CD4-positive, alpha-beta T cell treated with Interleukin-10 for 1 hour (primary cell): ENCODE results near the gene GTF2H2C.
"Not testable (repeated sequence)": the region's sequence is repeated elsewhere in the genome, so short reads cannot be mapped to it uniquely, and the experiment has no call there.

Source experiments
- DNase-seq: peaks from one replicate; pipeline ENCODE4 v3.0.0-alpha.2; 2020

The GTF2H2C gene

GRCh38 chr5:69559908-69560330, at the start of gene GTF2H2C:
Gene GTF2H2C (plus strand): TSS chr5:69560191. CDS start chr5:69565133, 4,942 bp downstream.
- peak; percentile 83 for DNase-seq

GRCh38 chr5:69510694-69511093, 49.3 kb upstream of the GTF2H2C start:
- no peak for DNase-seq

GRCh38 chr5:69512740-69513260, 47.2 kb upstream of the GTF2H2C start:
- DNase-seq: no peak

GRCh38 chr5:69515570-69515969, 44.4 kb upstream of the GTF2H2C start:
- DNase-seq: not testable (repeated sequence)

DNA sequence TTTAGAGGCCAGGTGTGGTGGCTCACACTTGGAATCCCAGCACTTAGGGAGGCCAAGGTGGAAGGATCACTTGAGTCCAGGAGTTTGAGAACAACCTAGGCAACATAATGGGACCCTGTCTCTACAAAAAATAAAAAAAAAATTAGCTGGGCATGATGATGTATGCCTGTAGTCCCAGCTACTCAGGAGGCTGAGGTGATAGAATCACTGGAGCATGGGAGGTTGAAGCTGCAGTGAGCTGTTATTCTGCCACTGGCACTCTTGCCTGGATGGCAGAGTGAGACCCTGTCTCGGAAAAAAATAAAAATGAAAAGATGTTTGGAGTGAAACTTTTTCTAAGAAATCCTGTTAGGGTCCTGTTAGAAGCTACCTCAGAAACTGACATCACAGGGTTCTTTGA, 43.2 kb upstream of the GTF2H2C start:
- DNase-seq: no peak

DNA sequence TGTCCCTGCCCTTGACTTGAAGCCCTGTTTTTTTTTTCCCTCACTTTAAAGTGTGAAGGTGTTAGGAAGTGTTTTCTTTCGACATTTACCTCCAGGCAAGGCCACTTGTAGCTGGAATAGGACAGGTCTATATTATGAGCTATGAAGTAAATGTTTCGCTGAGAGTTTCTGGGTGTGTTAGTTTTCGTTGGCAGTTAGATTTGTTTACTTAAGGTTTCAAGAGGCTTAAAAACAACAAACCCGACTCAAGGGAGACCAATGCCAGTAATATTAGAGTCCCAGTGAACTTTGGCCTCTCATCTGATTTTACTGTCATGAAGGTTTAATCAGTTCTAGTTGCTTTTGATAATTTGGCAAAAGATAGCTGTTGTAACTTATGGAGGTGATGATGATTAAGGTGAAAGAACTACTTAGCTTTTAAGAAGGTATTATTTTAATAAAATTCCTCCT, 42.2 kb upstream of the GTF2H2C start:
- DNase-seq: no peak

GRCh38 chr5:69519285-69519684, 40.7 kb upstream of the GTF2H2C start:
- DNase-seq: no peak

DNA sequence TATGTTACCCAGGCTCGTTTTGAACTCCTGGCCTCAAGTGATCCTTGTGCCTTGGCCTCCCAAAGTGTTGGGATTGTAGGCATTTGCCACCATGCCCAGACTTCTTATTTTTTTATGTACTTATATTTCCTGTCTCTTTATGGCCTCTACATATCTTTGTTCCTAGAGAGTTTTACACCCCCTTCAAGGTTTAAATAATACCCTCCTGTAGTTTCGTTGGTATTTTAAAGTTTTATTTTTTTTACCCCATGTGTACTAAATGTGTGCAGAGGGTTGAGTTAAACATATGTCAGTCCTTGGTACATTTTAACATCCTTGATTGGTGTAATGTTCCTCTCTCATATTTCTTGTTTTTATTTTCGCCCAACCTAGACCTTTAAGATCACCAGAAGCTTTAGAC, 38.0 kb upstream of the GTF2H2C start:
- no peak for DNase-seq

DNA sequence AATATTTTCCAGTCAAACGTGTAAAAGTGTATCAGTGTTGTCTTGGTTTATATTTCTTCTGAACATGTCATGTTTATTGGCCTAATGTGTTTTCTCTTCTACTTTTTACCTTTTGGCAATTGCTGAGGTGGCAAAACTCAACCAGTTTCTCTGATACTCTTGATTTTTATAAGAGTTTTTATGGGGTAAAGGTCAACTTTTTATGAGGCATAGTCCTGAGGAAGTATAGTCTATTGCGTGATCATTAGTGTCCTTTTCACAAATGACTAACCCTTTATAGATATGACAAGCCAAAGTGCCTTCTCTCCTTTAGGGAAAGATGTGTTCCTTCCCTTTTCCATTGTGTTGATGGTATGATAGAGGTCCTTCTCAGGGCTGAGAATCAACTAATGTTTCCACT, 34.5 kb upstream of the GTF2H2C start:
- DNase-seq: no peak

- DNase-seq: no peak
Observed at GRCh38 chr5:69526660-69527059, 33.3 kb upstream of the GTF2H2C start.

DNA sequence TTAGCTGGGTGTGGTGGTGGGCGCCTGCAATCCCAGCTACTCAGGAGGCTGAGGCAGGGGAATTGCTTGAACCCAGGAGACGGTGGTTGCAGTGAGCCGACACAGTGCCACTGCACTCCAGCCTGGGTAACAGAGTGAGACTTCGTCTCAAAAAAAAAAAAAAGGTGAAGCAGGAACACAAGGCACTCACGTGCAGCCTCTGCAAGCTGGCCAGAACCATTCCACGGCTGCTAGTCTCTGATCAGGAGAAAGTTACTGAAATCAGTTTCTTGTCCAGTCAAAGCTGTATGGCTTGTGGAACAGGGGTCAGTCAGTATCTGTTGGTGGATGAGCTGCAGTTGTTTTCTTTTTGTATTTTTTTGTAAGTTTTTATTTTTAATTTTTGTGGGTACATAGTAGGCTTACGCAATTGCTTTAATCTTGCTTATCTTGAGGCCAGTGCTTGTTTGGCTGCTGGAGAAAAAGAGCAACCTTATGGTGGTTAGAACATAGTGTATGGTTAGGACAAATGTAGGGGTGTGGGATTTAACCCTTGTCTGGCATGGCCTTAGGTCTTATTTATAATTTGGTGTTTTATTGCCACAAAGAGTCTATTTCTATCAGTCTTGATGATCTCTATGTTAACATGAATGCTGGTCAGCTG, 32.7 kb upstream of the GTF2H2C start:
- no peak for DNase-seq

DNA sequence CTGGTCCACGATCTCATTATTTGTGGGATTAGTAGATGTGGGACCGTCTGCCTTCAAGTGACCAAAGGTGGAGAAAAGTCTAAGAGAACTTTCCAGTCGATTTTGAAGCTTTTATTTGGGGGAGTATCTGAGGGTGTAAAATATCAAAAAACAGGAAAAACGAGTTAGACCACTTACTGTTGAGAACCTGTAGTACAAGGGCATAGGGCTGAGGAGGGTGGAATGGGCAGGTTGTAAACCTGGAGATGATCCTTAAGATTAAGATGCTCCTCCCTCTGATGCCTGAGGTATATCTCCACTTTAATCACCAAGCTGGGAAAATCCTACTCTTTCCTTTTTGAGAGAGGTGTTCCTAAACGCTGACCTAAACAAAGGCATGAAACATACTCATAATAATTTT, 32.0 kb upstream of the GTF2H2C start:
- DNase-seq: no peak

GRCh38 chr5:69528609-69529008, 31.4 kb upstream of the GTF2H2C start:
- no peak for DNase-seq

DNA sequence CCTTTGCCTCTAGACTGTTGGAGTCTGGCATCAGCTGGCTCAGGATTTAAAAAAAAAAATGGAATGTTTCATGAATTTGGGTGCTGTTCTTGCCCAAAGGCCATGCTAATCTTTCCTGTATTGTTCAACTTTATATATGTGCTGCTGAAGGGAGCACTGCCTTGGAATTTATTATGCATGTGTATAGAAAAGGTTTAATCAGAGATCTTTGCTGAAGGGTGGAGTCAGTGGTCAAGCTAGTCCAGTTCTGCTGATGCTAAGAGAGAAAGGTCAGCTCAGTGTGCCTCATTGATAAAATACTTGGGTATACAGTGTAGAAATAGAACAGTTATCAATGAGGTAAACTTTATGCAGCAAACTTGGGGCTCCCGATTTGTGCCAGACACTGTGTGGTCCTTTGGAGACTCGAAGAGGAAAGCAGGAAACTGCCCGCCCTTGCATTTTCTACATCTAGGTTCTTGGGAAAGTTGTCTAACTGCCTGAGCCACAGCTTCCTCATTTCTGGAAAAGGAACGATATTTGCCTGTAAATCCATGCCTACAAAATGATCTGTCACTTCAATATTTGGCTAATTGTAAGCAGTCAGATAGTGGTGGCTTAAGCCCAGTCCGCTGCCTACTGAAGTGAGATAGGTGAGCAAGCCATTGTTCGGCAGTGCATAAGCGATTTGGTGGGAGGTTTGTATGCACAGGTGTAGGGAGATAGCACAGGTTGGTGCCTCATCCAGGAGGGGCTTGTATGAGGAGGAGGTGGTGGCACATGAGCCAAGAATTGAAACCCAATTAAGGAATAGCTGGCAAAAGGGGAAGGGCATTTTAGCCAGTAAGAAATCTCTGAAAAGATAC, 29.2 kb upstream of the GTF2H2C start:
- DNase-seq: no peak

DNA sequence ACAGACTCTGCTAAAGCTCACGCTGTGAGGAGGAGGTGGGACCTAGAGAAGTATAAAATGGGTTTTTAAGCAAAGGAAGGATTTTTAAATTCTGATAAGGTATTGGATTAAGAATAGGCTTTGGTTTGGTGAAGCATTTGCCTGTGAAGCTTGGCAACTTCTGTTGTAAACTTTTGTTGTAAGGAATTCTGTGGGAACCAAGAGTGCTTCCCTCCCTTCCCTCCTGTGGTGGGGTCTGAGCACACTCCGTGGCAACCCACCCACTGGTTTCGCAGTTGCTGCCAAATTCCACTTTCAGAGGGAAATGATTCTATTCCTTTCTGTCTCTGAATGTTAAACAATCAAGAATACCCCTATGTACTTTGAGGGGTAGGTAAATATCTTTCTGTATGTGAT, 28.6 kb upstream of the GTF2H2C start:
- no peak for DNase-seq

GRCh38 chr5:69537911-69538310, 22.1 kb upstream of the GTF2H2C start:
- not testable (repeated sequence) for DNase-seq

DNA sequence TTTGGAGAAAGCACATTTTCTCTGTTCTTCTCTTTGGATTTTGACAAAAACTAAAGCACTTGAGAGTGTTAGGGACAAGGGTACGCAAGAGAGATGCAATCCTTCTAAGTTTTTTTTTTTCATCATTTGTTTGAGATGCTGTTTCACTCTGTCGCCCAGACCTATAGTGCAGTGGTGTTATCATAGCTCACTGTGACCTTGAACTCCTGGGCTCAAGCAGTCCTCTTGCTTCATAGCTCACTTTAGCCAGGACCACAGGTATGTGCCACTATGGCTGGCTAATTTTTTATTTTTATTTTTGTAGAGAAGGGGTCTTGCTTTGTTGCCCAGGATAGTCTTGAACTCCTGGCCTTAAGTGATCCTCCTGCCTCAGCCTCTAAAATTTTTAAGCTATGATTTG, 21.3 kb upstream of the GTF2H2C start:
- DNase-seq: not testable (repeated sequence)

- DNase-seq: not testable (repeated sequence)
Observed at GRCh38 chr5:69541347-69541746, 18.6 kb upstream of the GTF2H2C start.

GRCh38 chr5:69542838-69543618, 17.0 kb upstream of the GTF2H2C start:
- not testable (repeated sequence) for DNase-seq

DNA sequence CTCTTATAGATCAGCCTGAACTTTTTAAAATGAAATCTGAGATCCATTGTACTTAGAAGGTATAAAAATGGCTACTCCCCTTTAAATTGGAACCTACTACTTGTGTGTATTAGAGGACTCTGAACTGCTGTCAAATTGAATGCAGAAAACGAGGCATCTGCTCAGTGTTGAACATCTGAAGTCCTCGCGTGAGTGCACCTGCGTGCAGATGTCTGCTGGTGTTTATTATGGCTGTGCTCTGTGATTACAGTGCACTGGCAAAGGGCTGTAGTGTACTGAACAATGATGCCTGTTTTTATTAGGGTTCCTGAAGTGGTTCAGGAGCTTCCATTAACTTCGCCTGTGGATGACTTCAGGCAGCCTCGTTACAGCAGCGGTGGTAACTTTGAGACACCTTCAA, 15.4 kb upstream of the GTF2H2C start:
- not testable (repeated sequence) for DNase-seq

DNA sequence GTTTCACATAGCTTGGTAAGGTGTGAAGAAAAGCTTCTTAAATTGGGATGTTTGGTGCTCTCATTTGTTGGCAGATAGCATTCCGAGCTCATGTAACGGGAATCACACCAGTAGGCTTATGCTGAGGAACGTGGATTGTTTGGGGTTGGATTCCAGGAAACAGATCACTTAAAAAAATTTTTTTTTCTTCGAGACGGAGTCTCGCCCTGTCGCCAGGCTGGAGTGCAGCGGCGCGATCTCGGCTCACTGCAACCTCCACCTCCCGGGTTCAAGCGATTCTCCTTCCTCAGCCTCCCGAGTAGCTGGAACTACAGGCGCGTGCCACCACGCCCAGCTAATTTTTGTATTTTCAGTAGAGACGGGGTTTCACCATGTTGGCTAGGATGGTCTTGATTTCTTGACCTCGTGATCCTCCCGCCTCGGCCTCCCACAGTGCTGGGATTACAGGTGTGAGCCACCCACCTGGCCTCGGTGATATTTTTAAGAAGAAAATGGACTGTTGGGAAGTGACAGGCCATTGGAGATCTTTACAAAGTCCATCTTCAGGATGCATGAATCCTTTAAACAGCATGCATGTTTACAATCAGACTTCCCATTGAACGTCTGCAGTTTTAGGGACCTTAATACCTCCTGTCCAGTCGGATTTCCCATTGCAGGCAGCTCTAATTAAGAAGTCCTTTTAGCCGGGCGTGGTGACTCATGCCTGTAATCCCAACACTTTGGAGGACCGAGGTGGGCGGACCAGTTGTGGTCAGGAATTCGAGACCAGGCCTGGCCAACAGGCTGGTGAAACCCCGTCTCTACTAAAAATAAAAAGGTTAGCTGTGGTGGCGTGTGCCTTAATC, 818 bp downstream of the GTF2H2C start:
- not testable (repeated sequence) for DNase-seq

DNA sequence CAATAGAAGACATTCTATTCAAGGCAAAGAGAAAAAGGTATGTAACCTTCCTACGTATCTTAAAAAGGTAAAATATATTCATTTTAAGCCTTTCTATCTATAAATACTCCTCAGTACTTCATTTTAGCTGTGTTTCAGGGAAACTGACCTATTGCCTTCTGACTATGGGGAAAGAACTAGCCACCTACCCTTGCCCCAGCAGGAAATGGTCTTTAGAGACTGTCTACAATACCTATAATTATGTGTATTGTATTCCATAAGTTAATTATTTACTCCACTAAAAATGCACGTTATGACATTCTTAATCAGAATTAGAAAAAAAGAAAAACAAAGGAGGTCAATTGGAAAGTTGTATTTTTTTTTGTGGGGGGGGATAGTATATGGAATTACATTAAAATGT, 6.2 kb downstream of the GTF2H2C start:
- DNase-seq: not testable (repeated sequence)
